Naive thymus-derived CD8-positive, alpha-beta T cell (primary cell): Measurements from ENCODE around the gene TMEFF2. TPM values are rescaled to one million over a fixed set of nuclear protein-coding genes. Genes with fewer than 3 reads are reported as not detected.

Experiments
- ATAC-seq, 2 donors: fragments of 150-1000 bp; cut with Tn5 transposase in 1 of 2; sonication (Bioruptor Pico), chemical (Tn5 transposase) in 1 of 2; 1 replicate in 1 of 2; 2 replicates in 1 of 2; pipeline ENCODE4 v1.10.0; 2021; ENCODE audit warnings: mild to moderate bottlenecking in 2 of 2, moderate library complexity in 2 of 2
- POLR2A ChIA-PET: fragments of 350-600 bp; sonication (Branson Sonifier 250); formaldehyde crosslinking; loops from one replicate; lab custom pipeline; 2021; ENCODE audit warnings: antibody characterized with exemption; lab: Charles Lee
- DNase-seq, 10 donors: peaks; one replicate each; pipeline versions ENCODE4 v3.0.0 to v3.0.0-alpha.2; 2020 to 2022
- H3K27ac Mint-ChIP-seq, 10 donors: one replicate each; pipeline ENCODE4 v1.8.0; 2020 to 2022; ENCODE audit warnings: mild to moderate bottlenecking in 10 of 10, mixed read lengths in 10 of 10, moderate library complexity in 4 of 10, inconsistent platforms in 1 of 10
- H3K27me3 Mint-ChIP-seq, 5 donors: one replicate each; pipeline ENCODE4 v1.8.0; 2021 to 2022; ENCODE audit warnings: mixed read lengths in 5 of 5
- H3K36me3 Mint-ChIP-seq, 3 donors: one replicate each; pipeline ENCODE4 v1.8.0; 2020 to 2022; ENCODE audit warnings: mixed read lengths in 3 of 3, mild to moderate bottlenecking in 2 of 3, inconsistent platforms in 1 of 3
- H3K4me1 Mint-ChIP-seq, 4 donors: one replicate each; pipeline ENCODE4 v1.8.0; 2021 to 2022; ENCODE audit warnings: mixed read lengths in 4 of 4
- H3K4me3 Mint-ChIP-seq, 10 donors: one replicate each; pipeline ENCODE4 v1.8.0; 2020 to 2022; ENCODE audit warnings: mild to moderate bottlenecking in 10 of 10, mixed read lengths in 10 of 10, moderate library complexity in 6 of 10, inconsistent platforms in 1 of 10
- H3K9me3 Mint-ChIP-seq, 9 donors: one replicate each; pipeline ENCODE4 v1.8.0; 2020 to 2022; ENCODE audit warnings: mixed read lengths in 9 of 9, mild to moderate bottlenecking in 3 of 9, inconsistent platforms in 1 of 9, moderate library complexity in 1 of 9
- polyA plus RNA-seq, 3 donors: library from polyadenylated mRNA; unstranded; fragments of 300-500 nt; fragmentation: Illumina TruSeq; gene quantifications; one replicate each; pipeline ENCODE4 v1.2.3, GENCODE V29; 2021
- total RNA-seq, 8 experiments: library from RNA in 2 of 8; stranded (reverse) in 2 of 8; gene quantifications; one replicate each; pipeline ENCODE4 v1.2.3 and lab custom pipeline; 2021 to 2026

Gene TMEFF2
- not detected for total RNA-seq
- polyA plus RNA-seq: not detected
- total RNA-seq (lab: John Stamatoyannopoulos, UW): 0 to 0.09 (median 0) reads per million in 6 experiments

GRCh38 chr2:192194866-192195547 is at the start of gene TMEFF2:
Gene TMEFF2 (minus strand): TSS chr2:192194933. CDS start chr2:192194524, 409 bp downstream.
- Mint-ChIP-seq H3K36me3 (no peaks in the 10 kb centered on the region), H3K4me1 (peaks cover 19 to 31% (median 27%) of the 10 kb centered on the region in 4 donors), H3K4me3 (peak within 1 kb of the TSS; percentile 77 to 93 (median 84)), H3K9me3 (no peaks in the 10 kb centered on the region), H3K27me3 (peaks cover 39 to 71% (median 62%) of the 10 kb centered on the region in 5 donors), H3K27ac (no peak within 1 kb of the TSS)
- DNase-seq: peak; percentile 2 to 70 (median 12)
- ATAC-seq: peak; percentile 56 to 60
- POLR2A ChIA-PET: no interaction called here

GRCh38 chr2:192243488-192243887 is 48.8 kb upstream of the TMEFF2 start:
- Mint-ChIP-seq H3K27me3 (peaks cover 0 to 3% (median 1%) of the 10 kb centered on the region in 5 donors), H3K27ac (no peak overlapping the region), H3K4me1 (no peaks in the 10 kb centered on the region), H3K36me3 (no peaks in the 10 kb centered on the region), H3K9me3 (peaks cover 0 to 3% (median 0%) of the 10 kb centered on the region in 9 donors), H3K4me3 (no peak overlapping the region)
- POLR2A ChIA-PET: no interaction called here
- DNase-seq (no peak), ATAC-seq (no peak)

GRCh38 chr2:192236136-192236535 is 41.4 kb upstream of the TMEFF2 start:
- no peaks in the 10 kb centered on the region for H3K36me3 Mint-ChIP-seq
- ATAC-seq (no peak), DNase-seq (no peak)
- no peak overlapping the region for H3K4me3 Mint-ChIP-seq
- peaks cover 0 to 4% (median 1%) of the 10 kb centered on the region in 5 donors for H3K27me3 Mint-ChIP-seq
- POLR2A ChIA-PET: no interaction called here
- H3K4me1 Mint-ChIP-seq: no peaks in the 10 kb centered on the region
- H3K27ac Mint-ChIP-seq: no peak overlapping the region
- peaks cover 0 to 6% (median 0%) of the 10 kb centered on the region in 9 donors for H3K9me3 Mint-ChIP-seq

GRCh38 chr2:192230889-192231453 is 36.2 kb upstream of the TMEFF2 start:
- Mint-ChIP-seq H3K4me3 (no peak overlapping the region), H3K36me3 (no peaks in the 10 kb centered on the region), H3K4me1 (no peaks in the 10 kb centered on the region), H3K27me3 (peaks cover 0 to 4% (median 3%) of the 10 kb centered on the region in 5 donors), H3K27ac (no peak overlapping the region), H3K9me3 (no peaks in the 10 kb centered on the region)
- POLR2A ChIA-PET: no interaction called here
- no peak for DNase-seq
- ATAC-seq: no peak

GRCh38 chr2:192228685-192229084 is 34.0 kb upstream of the TMEFF2 start:
- POLR2A ChIA-PET: no interaction called here
- H3K36me3 Mint-ChIP-seq: no peaks in the 10 kb centered on the region
- H3K9me3 Mint-ChIP-seq: no peaks in the 10 kb centered on the region
- no peak overlapping the region for H3K4me3 Mint-ChIP-seq
- no peak for DNase-seq
- no peak overlapping the region for H3K27ac Mint-ChIP-seq
- no peaks in the 10 kb centered on the region for H3K4me1 Mint-ChIP-seq
- peaks cover 0 to 6% (median 3%) of the 10 kb centered on the region in 5 donors for H3K27me3 Mint-ChIP-seq
- no peak for ATAC-seq

- H3K9me3 Mint-ChIP-seq: no peaks in the 10 kb centered on the region
- H3K27me3 Mint-ChIP-seq: peaks cover 0 to 9% (median 4%) of the 10 kb centered on the region in 5 donors
- POLR2A ChIA-PET: no interaction called here
- H3K27ac Mint-ChIP-seq: no peak overlapping the region
- no peaks in the 10 kb centered on the region for H3K4me1 Mint-ChIP-seq
- DNase-seq: no peak
- ATAC-seq: no peak
- H3K4me3 Mint-ChIP-seq: no peak overlapping the region
- H3K36me3 Mint-ChIP-seq: no peaks in the 10 kb centered on the region
Observed at GRCh38 chr2:192218970-192219369, 24.2 kb upstream of the TMEFF2 start.

- Mint-ChIP-seq H3K36me3 (no peaks in the 10 kb centered on the region), H3K27me3 (peaks cover 0 to 8% (median 3%) of the 10 kb centered on the region in 5 donors), H3K9me3 (no peaks in the 10 kb centered on the region), H3K27ac (no peak overlapping the region), H3K4me3 (no peak overlapping the region), H3K4me1 (no peaks in the 10 kb centered on the region)
- DNase-seq (no peak), ATAC-seq (no peak)
- POLR2A ChIA-PET: no interaction called here
Observed at GRCh38 chr2:192218377-192218776, 23.6 kb upstream of the TMEFF2 start.

GRCh38 chr2:192216336-192216735 is 21.6 kb upstream of the TMEFF2 start:
- no peaks in the 10 kb centered on the region for H3K9me3 Mint-ChIP-seq
- ATAC-seq (no peak), DNase-seq (no peak)
- H3K4me1 Mint-ChIP-seq: no peaks in the 10 kb centered on the region
- H3K36me3 Mint-ChIP-seq: no peaks in the 10 kb centered on the region
- no peak overlapping the region for H3K4me3 Mint-ChIP-seq
- POLR2A ChIA-PET: no interaction called here
- H3K27ac Mint-ChIP-seq: no peak overlapping the region
- peaks cover 0 to 11% (median 3%) of the 10 kb centered on the region in 5 donors for H3K27me3 Mint-ChIP-seq

GRCh38 chr2:192215096-192215877 is 20.6 kb upstream of the TMEFF2 start:
- no peak overlapping the region for H3K4me3 Mint-ChIP-seq
- POLR2A ChIA-PET: no interaction called here
- H3K4me1 Mint-ChIP-seq: no peaks in the 10 kb centered on the region
- peaks cover 0 to 11% (median 1%) of the 10 kb centered on the region in 5 donors for H3K27me3 Mint-ChIP-seq
- ATAC-seq: no peak
- no peaks in the 10 kb centered on the region for H3K36me3 Mint-ChIP-seq
- DNase-seq: no peak
- no peak overlapping the region for H3K27ac Mint-ChIP-seq
- no peaks in the 10 kb centered on the region for H3K9me3 Mint-ChIP-seq

- H3K4me3 Mint-ChIP-seq: no peak overlapping the region
- peaks cover 0 to 2% (median 0%) of the 10 kb centered on the region in 9 donors for H3K9me3 Mint-ChIP-seq
- H3K27ac Mint-ChIP-seq: no peak overlapping the region
- H3K36me3 Mint-ChIP-seq: no peaks in the 10 kb centered on the region
- no peaks in the 10 kb centered on the region for H3K4me1 Mint-ChIP-seq
- peaks cover 0 to 11% (median 6%) of the 10 kb centered on the region in 5 donors for H3K27me3 Mint-ChIP-seq
- POLR2A ChIA-PET: no interaction called here
- ATAC-seq (no peak), DNase-seq (no peak)
Observed at GRCh38 chr2:192208848-192209247, 14.1 kb upstream of the TMEFF2 start.

GRCh38 chr2:192206399-192206798 is 11.7 kb upstream of the TMEFF2 start:
- Mint-ChIP-seq H3K9me3 (peaks cover 0 to 2% (median 0%) of the 10 kb centered on the region in 9 donors), H3K4me1 (no peaks in the 10 kb centered on the region), H3K36me3 (no peaks in the 10 kb centered on the region), H3K27me3 (peaks cover 4 to 15% (median 10%) of the 10 kb centered on the region in 5 donors), H3K4me3 (no peak overlapping the region), H3K27ac (no peak overlapping the region)
- POLR2A ChIA-PET: no interaction called here
- ATAC-seq (no peak), DNase-seq (no peak)

- Mint-ChIP-seq H3K4me3 (no peak overlapping the region), H3K36me3 (no peaks in the 10 kb centered on the region), H3K27me3 (peaks cover 9 to 17% (median 10%) of the 10 kb centered on the region in 5 donors), H3K9me3 (no peaks in the 10 kb centered on the region), H3K27ac (no peak overlapping the region), H3K4me1 (no peaks in the 10 kb centered on the region)
- DNase-seq: no peak
- POLR2A ChIA-PET: no interaction called here
- ATAC-seq: no peak
Observed at GRCh38 chr2:192203876-192204275, 9.1 kb upstream of the TMEFF2 start.

GRCh38 chr2:192202373-192202772 is 7.6 kb upstream of the TMEFF2 start:
- DNase-seq (no peak), ATAC-seq (no peak)
- Mint-ChIP-seq H3K4me1 (no peaks in the 10 kb centered on the region), H3K27me3 (peaks cover 9 to 19% (median 12%) of the 10 kb centered on the region in 5 donors), H3K27ac (no peak overlapping the region), H3K9me3 (no peaks in the 10 kb centered on the region), H3K4me3 (no peak overlapping the region), H3K36me3 (no peaks in the 10 kb centered on the region)
- POLR2A ChIA-PET: no interaction called here
